ENCODE results near the gene PLEKHF1. TPM values are rescaled to one million over a fixed set of nuclear protein-coding genes. Genes with fewer than 3 reads are reported as not detected.
"Not testable (repeated sequence)": the region's sequence is repeated elsewhere in the genome, so short reads cannot be mapped to it uniquely, and the experiment has no call there.

Gene PLEKHF1
- polyA plus RNA-seq, 10 donors, result 2.7 to 4.9 (median 3.6) TPM

DNA sequence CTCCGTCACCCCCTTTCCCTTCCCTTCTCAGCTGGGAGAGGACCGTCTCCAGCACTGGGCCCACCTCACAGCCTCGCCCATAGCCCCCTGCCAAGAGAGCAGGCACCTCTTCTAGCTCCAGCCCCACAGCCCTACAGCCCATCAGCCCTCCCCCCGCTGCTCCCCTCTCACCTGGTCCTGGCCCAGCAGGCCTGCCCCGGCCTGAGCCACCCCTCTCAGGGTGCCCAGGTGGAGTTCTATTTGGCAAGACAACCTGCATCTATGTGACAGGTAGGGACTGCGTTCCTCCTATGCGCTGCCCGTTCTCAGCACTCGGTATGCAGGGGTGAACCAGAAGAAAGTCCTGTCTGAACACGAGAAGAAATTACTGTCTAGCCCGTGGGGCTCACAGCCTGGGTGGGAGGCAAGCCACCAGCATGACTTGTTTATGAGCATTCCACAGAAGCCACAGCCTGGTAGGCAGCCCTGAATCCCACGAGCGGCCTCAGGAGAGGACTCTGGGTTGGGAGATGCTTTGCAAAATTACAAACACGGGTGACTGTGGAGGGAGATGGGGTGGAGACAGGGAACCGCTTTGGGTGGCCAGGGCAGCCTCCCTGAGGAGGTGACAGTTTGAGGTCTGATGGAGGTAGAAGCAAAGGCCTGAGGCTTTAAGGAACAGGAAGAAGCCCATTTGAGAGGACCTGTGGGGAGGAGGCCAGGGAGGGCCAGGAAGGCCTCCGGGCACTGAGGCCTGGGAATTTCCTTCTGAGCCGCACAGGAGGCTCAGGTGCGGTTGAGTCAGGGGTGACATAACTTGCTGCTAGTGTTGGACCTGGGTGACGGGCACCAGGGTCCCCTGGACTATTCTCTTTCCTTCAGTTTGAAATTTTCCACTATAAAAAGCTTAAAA lies 1.2 kb upstream of the PLEKHF1 start:
- no peak for DNase-seq

DNA sequence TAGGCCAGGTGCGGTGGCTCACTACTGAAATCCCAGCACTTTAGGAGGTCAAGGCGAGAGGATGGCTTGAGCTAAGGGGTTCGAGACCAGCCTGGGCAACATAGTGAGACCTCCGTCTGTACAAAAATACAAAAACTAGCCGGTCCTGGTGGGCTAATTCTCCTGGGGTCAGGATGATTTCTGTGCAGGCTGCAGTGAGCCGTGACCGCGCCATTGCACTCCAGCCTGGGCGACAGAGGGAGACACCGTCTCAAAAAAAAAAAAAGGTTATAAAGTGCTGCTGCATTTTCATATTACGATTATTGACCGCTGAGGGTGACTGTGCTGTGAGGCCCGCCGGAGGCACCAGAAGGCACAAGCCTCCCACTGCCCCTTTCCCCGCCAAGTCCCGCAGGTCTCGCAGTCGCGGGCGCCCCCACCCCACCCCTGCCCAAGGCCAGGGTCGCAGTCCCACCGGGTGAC lies 477 bp upstream of the PLEKHF1 start:
- no peak for DNase-seq

DNA sequence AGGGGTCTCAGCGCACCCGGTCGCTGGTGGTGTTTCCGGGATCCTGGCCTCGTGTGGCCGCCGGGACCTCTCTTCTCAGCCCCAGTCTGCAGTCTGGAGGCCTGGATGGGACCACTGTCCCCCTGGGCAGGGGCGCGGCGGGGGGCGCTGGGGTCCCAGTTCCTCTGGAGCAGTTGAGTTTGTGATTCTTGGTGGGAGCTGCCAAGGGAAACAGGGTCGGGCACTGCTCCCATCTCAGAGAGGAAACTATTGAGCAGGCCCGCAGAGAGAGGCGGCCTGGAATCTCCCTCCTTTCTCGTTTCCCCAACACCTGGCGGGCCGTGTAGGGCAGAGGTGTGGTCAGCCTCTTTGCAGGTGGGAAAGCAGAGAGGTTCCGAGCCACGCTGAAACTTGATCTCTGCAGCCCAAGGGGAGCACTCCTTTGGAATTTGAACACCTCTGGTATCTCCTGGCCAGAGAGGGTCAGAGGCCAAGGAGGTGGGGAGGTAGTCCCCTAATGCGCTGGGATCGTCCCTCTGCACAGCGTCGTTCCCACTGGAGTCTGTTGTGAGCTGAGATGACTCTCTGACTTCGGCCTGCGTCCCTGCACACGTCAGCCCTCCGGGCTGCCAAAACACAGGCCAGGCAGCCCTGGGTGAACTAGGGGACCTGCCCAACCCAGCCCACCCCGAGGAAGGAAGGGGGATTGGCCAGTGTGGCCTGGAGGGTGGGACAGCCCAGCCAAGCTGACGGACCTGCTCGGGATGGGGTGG lies 741 bp downstream of the PLEKHF1 start:
- peak in 1 of 3 donors; percentile 55 for DNase-seq

DNA sequence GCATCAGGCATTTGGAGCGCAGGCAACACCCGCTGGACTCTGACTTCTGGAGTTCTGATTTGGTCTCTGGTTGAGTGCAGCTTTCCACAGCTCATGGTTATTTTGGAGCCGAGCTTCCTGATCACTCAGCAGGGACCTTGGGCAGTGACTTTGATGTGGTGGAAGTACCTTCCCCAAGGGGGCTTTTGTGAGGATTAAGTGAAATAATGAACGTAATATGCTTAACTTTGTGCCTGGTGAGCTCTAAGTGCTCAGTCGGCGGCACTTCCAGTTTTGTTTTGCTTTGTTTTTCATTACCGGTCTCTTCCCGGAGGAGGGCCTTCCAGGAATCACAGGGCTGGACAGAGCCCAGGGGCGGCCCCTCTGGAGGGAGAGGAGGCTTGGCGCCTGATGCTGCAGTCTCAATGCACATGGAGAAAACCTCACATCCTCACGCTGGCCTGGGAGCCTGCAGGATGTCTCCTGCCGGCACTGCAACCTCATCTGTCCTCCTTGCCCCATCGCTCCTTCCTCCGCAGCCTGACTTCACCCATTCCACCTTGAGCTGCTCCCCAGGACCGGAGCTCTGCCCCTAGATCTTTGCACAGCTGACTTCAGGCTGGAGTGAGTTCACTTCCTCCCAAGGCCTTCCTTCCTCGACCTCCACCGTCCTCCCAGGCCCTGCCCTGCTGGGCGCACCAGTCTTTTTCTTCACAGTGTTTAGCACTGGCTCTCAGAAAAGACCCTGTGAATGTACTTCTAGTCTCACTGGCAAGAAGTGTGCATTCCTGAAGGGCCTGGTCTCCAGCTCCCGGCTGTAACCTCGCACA lies 1.5 kb downstream of the PLEKHF1 start:
- DNase-seq, result peak in 2 of 3 donors; percentile 84 to 92

DNA sequence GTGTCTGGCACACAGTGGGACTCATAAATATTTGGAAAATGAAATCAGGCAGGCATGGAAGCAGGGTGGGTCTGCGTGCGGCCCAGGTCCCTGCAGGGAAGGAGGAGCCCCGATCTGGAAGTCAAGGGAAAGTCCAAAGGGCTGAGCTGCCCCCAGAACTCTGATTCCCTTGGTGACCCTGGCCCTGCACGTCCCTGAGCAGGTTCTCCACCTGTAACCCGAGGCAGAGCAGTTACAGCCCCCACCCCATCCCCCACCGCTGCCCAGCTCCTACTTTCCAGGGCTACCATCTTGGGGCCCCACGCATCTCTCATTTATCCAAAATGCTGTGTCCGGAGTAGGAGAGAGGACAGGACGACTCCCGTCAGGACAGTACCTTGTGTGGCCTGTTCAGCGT lies 2.1 kb downstream of the PLEKHF1 start:
- DNase-seq, result no peak

DNA sequence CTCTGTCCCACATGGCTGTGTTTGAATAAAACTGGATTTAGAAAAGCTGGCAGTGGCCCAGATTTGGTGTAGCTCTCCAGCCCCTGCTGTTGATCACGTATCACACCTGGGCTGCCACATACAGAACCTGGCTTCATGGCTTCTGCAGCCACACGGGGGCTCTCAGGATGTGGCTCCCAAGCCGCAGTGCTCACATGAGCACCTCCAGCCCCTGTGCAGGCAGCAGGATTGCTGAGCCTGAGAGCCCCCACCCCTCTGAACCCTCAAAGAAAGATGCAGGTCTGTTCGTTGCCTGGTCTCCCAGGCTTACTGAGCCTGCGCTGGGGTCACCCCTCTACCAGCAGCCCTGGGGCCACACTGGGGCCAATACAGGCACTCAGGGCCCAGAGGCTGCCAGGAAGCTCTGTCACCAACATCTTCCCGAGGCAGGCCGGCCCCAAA lies 2.7 kb downstream of the PLEKHF1 start:
- no peak for DNase-seq

DNA sequence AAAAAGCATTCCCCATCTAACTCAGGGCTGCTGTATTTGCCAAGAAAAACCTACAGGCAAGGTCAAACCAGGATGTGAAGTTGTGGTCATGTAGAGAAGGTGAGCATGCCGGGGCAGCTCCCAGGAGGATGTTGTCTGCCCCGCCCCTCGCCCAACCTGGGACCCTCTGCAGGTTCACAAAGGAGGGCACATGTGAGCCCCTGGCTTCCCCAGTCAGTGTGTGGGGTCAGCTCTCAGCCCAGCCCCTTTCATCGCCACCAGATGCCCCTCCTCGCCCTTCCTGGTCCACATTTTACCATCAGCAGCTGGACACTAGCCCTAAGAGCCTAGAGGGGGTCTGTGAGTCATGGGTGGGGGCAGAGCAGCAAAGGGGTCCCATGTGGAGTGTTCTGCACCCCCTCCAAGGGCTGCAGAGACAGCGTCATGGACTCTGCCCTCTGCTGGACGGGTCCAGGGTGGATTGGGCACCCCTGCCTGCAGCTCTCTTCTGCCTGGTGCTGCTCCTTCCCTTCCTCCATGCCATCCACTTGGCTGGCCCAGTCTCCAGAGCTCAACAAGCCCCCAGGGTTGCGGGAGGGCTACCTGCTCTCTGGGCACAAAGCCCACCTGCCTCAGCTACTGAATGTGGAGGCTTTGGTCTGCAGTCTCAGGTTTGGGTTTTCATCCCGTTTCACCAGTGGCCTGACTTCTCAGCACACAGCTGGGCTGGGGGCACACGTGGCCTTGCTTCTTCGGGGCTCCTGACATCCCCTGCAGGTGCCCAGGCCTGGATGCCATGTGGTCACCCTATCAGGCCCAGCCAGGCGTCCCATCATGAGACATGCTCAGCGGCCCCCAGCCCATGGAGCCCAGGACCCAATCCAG lies 3.7 kb downstream of the PLEKHF1 start:
- DNase-seq, result no peak

DNA sequence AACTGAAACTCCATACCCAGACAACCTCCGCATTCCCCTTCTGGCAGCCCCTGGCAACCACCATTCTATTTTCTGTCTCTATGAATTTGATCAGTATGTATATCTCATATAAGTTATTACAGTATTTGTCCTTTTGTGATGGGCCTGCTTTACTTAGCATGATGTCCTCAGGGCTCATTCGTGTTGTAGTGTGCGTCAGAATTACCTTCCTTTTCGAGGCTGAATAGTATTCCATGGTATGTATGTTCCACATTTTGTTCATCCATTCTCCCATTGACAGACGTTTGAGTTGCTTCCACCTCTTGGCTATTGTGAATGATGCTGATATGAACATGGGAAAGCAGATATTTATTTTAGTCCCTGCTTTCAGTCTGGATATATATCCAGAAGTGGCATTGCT lies 5.0 kb downstream of the PLEKHF1 start:
- DNase-seq, result no peak

DNA sequence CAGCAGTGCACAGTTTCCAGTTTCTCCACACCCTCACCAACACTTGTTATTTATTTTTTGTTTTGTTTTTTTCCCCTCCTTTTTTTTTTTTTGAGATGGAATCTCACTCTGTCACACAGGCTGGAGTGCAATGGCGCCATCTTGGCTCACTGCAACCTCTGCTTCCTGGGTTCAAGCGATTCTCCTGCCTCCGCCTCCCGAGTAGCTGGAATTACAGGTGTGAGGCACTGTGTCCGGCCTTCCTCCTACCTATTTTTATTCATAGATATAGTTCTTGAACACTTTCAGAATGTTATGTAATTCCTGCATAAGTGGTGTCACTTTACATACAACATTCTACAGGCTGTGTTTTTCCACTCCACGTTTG lies 5.7 kb downstream of the PLEKHF1 start:
- not testable (repeated sequence) for DNase-seq

DNA sequence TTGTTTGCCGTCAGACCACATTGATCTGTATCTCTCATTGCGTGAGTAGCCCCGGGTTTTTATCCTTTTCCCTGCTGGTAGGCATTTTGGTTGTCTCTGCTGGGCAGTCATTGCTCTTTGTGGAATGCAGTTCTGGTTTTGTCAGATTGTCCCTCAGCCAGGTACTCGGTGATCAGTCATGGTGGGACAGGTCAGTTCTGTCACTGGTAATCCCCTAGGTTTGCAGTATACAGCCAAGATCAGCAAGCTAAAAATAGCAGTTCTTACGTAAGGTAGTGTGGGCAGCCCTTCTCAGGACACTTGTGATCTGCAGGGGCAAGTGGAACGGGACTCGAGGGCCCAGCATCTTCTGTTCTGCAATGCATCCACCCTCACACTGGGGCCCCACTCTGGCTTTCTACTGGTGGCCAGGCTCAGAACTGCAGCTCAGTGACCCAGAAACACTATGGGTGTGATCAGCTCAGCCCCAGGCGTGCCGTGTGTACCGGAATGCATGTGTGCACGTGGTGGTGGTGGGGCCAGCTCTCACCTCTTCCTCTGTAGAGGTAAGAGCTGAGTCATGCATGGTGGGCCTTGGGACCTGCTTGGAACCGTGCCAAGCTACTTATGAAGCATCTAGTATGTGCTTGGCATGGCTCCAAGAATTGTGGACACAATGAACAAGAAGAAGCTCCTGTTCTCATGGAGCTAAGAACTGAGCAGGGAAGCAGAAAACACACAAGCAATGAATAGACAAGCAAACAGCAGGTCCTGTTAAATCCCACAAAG lies 6.3 kb downstream of the PLEKHF1 start:
- no peak for DNase-seq

DNA sequence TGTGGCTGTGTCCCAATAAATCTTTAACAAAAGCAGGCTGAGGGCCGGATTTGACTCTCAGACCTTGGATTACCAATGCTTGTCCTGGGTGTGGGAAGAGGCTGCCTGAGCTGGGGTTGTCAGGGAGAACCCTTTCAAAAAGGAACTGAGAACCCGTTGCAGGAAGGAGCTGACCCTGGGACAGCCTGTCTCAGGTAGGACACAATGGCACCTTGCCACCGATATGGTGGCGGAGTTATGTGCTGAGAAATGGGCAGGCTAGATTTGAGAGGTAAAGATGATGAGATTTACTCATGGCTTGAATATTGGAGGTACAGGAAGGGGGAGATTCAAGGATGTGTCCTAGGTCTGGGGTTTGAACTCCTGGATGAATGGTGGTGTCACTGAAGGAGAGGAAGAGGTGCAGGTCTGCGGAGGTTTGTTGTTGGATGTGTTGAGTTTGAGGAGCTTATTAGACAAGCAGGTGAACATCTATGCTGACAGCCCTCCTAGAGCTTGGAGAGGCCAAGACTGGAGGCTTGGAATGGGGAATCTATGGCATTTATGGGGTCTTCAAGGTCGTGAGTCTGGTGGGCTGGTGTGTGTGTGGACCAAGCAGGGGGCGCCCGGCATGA lies 7.2 kb downstream of the PLEKHF1 start:
- no peak for DNase-seq

DNA sequence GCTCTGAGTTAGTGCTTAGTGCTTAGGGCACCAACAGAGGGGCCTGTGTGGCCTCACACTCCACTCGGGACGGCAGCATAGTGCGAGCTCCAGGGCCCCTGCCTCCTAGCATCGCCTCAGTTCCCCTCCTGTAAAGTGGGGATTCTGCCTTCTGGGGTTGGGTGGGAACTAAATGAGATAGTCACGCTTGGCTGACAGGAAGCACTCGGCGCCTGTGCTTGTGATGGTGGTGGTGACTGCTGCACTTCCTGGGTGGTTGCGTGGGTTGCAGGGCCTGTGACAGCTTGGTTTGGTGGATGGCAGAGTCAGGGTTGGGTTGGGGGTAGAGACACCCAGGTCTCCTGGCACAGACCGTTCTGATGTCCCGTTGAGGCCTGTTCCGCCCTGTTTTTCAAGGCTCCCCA lies 7.7 kb downstream of the PLEKHF1 start:
- no peak for DNase-seq

DNA sequence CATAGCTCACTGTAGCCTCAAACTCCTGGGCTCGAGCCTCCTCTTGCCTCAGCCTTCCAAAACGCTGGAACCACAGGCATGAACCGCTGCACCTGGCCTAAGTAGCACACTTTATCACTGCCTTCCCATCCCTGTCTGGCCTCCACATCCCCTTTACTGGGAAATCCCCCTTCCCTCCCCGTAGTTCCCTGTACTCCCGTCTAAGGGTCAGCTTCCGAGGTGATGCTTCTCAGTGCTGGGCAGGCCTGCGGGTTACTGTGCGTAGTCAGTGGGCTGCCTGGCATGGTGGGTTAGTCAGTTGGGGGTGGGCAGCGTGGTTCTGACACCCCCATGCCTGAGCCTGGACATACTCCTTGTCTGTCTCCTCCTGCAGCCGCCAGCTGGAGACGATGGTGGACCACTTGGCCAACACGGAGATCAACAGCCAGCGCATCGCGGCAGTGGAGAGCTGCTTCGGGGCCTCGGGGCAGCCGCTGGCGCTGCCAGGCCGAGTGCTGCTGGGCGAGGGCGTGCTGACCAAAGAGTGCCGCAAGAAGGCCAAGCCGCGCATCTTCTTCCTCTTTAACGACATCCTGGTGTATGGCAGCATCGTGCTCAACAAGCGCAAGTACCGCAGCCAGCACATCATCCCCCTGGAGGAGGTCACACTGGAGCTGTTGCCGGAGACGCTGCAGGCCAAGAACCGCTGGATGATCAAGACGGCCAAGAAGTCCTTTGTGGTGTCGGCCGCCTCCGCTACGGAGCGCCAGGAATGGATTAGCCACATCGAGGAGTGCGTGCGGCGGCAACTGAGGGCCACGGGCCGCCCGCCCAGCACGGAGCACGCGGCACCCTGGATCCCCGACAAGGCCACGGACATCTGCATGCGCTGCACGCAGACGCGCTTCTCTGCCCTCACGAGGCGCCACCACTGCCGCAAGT lies 8.4 kb downstream of the PLEKHF1 start:
- DNase-seq, result no peak

DNA sequence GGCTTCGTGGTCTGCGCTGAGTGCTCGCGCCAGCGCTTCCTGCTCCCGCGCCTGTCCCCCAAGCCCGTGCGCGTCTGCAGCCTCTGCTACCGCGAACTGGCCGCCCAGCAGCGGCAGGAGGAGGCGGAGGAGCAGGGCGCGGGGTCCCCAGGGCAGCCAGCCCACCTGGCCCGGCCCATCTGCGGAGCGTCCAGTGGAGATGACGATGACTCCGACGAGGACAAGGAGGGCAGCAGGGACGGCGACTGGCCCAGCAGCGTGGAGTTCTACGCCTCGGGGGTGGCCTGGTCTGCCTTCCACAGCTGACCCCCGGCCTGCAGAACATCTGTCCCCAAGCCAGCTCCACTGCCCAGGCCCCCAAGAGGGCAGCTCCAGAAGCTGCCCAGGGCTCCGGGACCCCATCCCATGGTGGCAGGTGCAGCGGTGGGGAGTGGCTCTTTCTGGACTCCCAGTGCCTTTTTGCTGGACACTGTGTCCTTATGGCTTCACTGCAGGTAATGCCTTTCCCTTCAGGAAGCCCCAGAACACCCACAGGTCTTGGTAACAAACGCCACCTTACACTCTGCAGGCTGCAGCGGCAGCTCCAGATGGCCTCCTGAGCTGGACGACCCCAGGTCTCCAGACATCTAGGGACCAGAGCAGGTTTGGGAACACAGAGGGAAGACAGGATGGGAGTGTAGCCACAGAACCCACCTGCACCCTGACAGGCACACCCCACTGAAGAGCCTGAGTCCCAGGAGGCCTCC lies 9.3 kb downstream of the PLEKHF1 start:
- DNase-seq, result no peak

DNA sequence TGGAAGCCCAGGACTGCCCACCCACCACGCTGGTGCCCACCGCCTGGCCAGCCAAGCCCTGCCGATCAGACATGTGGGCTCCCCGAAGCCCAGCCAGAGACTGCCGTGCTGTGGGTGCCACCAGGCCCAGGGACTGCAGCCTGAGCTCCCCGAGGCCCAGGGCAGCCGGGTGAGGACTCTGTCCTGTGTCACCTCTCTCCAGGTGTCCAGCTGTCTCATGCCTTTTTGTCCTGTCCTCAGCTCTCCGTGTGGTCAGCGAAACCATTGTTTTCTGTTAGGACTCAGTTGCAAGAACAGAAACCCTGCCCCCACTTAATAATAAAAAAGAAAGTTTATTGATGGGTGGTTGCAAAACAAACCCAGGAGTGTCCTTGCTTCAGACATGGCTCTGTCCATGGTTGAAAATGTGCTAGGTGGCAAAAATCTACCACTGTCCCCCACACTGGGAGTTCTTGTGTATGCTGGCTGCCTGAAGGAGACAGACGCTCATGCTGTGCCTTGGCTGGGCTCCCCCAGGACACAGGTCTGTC lies 9.9 kb downstream of the PLEKHF1 start:
- no peak for DNase-seq

DNA sequence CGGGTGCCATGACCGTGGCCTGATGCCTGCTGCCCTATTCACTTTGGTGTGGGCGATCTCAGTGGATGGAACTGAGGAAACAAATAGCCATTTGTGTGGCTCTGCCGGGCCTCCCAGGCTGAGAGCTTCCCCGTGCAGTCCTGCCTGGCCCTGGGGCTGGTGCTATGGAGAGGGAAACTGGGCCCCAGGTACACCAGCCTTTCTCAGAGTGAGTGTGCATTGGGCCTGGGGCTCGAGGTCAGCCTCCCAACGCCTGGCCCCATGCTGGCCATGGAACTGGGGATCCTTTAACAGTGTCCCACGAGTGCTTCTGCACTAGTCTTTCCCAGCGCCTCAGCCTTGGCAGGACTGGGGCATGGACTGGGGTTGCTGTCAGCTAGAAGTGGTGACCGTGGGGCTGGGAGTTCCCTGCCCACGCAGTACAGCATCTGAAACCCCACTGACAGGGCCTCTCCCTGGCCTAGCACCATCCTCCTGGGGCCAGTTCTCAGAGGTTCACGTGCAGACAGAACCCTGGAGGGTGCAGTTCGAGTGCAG lies 10.5 kb downstream of the PLEKHF1 start:
- no peak for DNase-seq

DNA sequence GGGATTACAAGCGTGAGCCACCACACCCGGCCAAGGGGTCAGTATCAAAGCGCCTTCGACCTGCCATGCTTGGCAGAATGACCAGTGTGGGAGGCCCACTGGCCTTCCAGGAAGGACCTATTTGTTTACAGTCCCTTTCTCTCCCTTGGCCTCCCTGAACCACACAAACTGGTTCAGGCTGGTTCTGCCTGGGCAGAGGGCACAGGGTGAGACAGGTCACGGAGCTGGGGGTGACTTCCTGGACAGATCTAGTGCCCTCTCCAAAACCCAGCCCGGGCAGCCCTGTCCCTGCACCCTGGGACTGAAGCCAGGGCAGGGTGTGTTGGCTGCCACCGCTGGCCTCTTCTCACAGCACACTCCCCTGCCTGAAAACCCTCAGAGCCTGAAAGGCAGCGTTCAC lies 11.3 kb downstream of the PLEKHF1 start:
- no peak for DNase-seq

All from muscle of back (tissue), 11 donors.